Spleen (tissue), 11 donors: ENCODE results near the gene AGAP3. TPM values are rescaled to one million over a fixed set of nuclear protein-coding genes. Genes with fewer than 3 reads are reported as not detected.

Experiments
- DNase-seq: peaks from one replicate; pipeline ENCODE4 v3.0.0-alpha.2; 2020
- H3K27ac ChIP-seq, 8 donors: fragments of 200-600 bp; sonication (generic) in 7 of 8; 1 replicate in 4 of 8; 2 replicates in 4 of 8; pipeline versions ENCODE4 v1.5.0 to v1.8.0; 2016 to 2021; ENCODE audit warnings: inconsistent platforms in 4 of 8, mild to moderate bottlenecking in 4 of 8, moderate library complexity in 1 of 8
- H3K27me3 ChIP-seq, 7 donors: fragments of 200-600 bp; sonication (generic) in 6 of 7; replicated peaks in 1 of 7; 1 replicate in 4 of 7; 2 replicates in 3 of 7; pipeline versions ENCODE4 v1.5.0 to v1.8.0; 2016 to 2021; ENCODE audit warnings: inconsistent platforms in 3 of 7, mild to moderate bottlenecking in 1 of 7
- H3K36me3 ChIP-seq, 6 donors: fragments of 200-600 bp; sonication (generic) in 5 of 6; 1 replicate in 4 of 6; 2 replicates in 2 of 6; pipeline versions ENCODE4 v1.5.0 to v1.8.0; 2016 to 2021; ENCODE audit warnings: inconsistent platforms in 2 of 6
- H3K4me1 ChIP-seq, 6 donors: fragments of 200-600 bp; sonication (generic) in 5 of 6; 1 replicate in 3 of 6; 2 replicates in 3 of 6; pipeline versions ENCODE4 v1.5.0 to v1.8.0; 2016 to 2021; ENCODE audit warnings: inconsistent platforms in 3 of 6
- H3K4me3 ChIP-seq, 8 donors: fragments of 200-600 bp; sonication (generic) in 7 of 8; 1 replicate in 4 of 8; 2 replicates in 4 of 8; pipeline versions ENCODE4 v1.5.0 to v1.8.0; 2016 to 2021; ENCODE audit warnings: inconsistent platforms in 4 of 8, mild to moderate bottlenecking in 4 of 8, moderate library complexity in 2 of 8
- H3K9me3 ChIP-seq, 8 donors: fragments of 200-600 bp; sonication (generic) in 7 of 8; 1 replicate in 4 of 8; 2 replicates in 4 of 8; pipeline versions ENCODE4 v1.5.0 to v1.8.0; 2016 to 2021; ENCODE audit warnings: inconsistent platforms in 4 of 8
- POLR2A ChIP-seq, 3 donors: fragments of 450-650 bp; IDR thresholded peaks; one replicate each; pipeline ENCODE4 v1.5.1; 2017; ENCODE audit warnings: antibody characterized with exemption in 3 of 3, mild to moderate bottlenecking in 1 of 3
- POLR2AphosphoS5 ChIP-seq, 3 donors: sonication (generic); formaldehyde crosslinking; IDR thresholded peaks; one replicate each; pipeline ENCODE4 v1.5.1; 2017; ENCODE audit warnings: antibody characterized with exemption in 3 of 3
- WGBS, 5 donors: extraction: QIAGEN DNeasy Blood & Tissue Kit in 3 of 5; methylation state at CpG; one replicate each; pipeline versions ENCODE4 v1.1.5 to v1.1.7; 2013 to 2018; 5-methylcytosine and 5-hydroxymethylcytosine counted together
- intact Hi-C: fragments of 100-400 bp; cut with DNase I; formaldehyde crosslinking; loops from one replicate; pipeline ENCODE4 v1.15.0; 2023; ENCODE audit warnings: low total_unique reads
- polyA plus RNA-seq, 3 donors: library from polyadenylated mRNA; stranded (reverse); fragments of 200-250 nt; gene quantifications; one replicate each; pipeline ENCODE4 v1.2.1, GENCODE V29; 2013
- total RNA-seq, 7 donors: library from RNA; depleted of rRNA in 3 of 7; stranded (reverse); fragments of >200 nt in 3 of 7; fragmentation: NEBNext Ultra II Directional in 4 of 7; extraction: Animal tissue kit (Norgen Biotek cat#: 25700) in 4 of 7; gene quantifications; one replicate each; pipeline versions ENCODE4 v1.1.0 to v1.2.1, GENCODE V29; 2016 to 2021
- TF ChIP-seq, protein P1 (sequence below), 11 experiments: fragments of 200-600 bp in 7 of 11; fragments of 450-650 bp in 4 of 11; sonication (generic) in 4 of 11; IDR thresholded peaks in 8 of 11; conservative IDR thresholded peaks in 3 of 11; 1 replicate in 7 of 11; 2 replicates in 4 of 11; pipeline versions ENCODE4 v1.4.0 to v1.8.0; 2016 to 2021; ENCODE audit warnings: antibody characterized with exemption in 11 of 11, inconsistent platforms in 4 of 11, mild to moderate bottlenecking in 1 of 11
- donor health status: healthy with polysubstance abuse.
- donor health status: DM: no; HTN: no; CAD: no; lungs with moderate emphysema.
- donor health status: DM: no; HTN: no; CAD: no.
- donor health status: Bipolar disorder and iron deficiency.
- donor health status: healthy.
- donor health status: DM: no; HTN: no; CAD: no.
- donor health status: DM: yes; HTN: yes; CAD: no.

Gene AGAP3
- total and polyA plus RNA-seq, 10 donors = 21.8 to 94.4 (median 72.6) TPM

DNA sequence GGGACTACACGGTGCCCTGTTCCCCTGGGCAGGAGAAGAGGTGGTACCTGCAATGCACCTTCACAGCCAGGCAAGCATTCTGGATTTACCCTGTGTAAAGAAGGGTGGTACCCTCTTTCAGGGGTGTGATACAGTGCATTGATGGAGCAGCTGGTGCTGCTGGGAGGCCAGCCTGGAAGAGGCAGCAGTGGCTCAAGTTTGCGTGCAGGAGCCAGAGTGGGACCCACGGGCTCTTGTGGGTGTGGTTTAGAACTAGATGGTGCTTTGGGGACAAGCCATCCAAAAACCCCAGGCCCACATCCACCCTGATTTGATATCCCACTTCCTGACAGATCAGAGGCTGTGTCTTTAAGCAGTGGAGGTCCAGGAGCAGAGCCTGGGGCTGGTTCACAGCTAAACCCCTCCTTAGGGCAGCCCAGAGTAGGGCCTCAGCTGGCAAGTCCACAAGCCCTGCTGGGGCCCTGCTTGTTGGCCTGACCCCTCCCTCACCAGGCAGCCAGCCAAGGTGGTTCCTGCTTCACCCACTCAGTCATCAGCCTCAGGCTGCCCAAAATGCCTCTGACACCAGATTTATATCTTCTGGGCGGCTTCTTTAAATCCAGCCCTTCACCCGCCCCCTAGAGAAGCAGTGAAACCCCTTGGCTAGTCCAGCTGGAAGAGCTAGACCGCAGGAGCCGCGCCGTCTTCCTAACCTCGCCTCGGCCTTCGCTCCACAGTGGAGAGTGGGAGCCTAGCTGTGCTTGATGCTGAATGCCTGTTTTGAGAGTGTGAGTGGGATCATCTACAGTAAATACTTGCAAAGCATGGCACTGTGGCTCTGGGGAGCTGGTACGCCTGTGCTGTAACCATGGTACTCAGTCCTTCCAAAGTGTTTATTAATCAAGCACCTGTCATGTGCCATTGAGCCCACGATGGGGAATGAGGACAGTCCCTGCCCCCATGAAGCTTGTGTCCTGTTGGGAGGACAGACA is 39.4 kb upstream of the AGAP3 start:
- Histone ChIP-seq H3K4me1 (peaks cover 0 to 14% (median 9%) of the 10 kb centered on the region in 6 donors), H3K36me3 (peaks cover 0 to 40% (median 16%) of the 10 kb centered on the region in 6 donors), H3K4me3 (no peak overlapping the region), H3K9me3 (no peaks in the 10 kb centered on the region), H3K27ac (no peak overlapping the region), H3K27me3 (peaks cover 0 to 25% (median 13%) of the 10 kb centered on the region in 7 donors)
- intact Hi-C loops = no loop called here
- WGBS, 5 donors = 53 to 61% (median 55%) methylated on average over 12 to 14 of the region's 14 CpGs
- DNase-seq = no peak
- TF ChIP-seq, protein P1, sequence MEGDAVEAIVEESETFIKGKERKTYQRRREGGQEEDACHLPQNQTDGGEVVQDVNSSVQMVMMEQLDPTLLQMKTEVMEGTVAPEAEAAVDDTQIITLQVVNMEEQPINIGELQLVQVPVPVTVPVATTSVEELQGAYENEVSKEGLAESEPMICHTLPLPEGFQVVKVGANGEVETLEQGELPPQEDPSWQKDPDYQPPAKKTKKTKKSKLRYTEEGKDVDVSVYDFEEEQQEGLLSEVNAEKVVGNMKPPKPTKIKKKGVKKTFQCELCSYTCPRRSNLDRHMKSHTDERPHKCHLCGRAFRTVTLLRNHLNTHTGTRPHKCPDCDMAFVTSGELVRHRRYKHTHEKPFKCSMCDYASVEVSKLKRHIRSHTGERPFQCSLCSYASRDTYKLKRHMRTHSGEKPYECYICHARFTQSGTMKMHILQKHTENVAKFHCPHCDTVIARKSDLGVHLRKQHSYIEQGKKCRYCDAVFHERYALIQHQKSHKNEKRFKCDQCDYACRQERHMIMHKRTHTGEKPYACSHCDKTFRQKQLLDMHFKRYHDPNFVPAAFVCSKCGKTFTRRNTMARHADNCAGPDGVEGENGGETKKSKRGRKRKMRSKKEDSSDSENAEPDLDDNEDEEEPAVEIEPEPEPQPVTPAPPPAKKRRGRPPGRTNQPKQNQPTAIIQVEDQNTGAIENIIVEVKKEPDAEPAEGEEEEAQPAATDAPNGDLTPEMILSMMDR (IDR thresholded peaks at IDR 0.05 in 8 of 11, conservative IDR thresholded peaks at IDR 0.05 in 3 of 11) = no peak
- TF ChIP-seq POLR2AphosphoS5 (IDR thresholded peaks at IDR 0.05) = peak in 1 of 3 donors; percentile 9

DNA sequence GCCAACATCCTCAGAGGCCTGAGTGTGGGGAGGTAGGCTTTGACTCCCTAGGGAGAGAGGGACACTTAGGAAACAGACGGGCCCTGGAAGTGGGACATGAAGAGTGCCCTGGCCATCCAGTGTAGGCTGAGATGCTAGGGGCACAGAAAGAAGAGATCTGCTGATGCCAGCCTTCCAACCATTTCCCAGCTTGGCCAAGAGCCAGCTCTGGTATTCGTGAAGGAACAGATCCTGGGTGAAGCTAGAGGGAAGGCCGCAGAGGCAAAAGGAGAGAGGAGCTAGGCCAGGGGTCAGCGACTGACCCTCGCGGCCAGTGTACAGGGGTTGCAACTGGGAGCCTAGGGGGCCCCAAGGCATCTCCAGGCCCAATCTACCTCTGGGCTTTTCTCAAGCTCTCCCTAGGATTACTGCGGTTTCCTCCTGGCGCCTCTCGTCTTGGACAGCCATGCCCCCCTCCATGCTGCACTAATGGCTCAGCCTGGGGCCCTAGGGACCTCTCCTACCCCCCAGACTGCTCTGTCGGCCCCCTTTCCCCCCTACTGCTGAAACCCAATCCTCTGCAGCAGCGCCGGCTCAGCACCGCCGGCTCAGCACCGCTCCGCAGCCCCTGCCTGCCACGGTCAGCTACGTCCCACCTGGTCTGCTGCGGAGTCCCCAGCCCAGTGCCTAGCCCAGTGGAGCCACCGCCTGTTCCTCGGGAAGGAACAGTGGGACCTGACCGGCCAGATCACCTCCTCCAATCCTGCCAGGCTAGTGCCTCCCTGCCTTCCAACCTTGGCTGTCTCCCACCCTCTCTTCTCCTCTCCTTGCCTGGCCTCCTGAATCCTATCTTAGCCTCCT is 38.1 kb upstream of the AGAP3 start, which contains the start of gene ASIC3:
TSS of gene ASIC3 (plus strand) at position 556 of the 840 bp plus-strand sequence. CDS start 355 bp downstream, outside the sequence.
- Histone ChIP-seq H3K27me3 (peaks cover 0 to 34% (median 13%) of the 10 kb centered on the region in 7 donors), H3K36me3 (peaks cover 0 to 37% (median 13%) of the 10 kb centered on the region in 6 donors), H3K27ac (no peak within 1 kb of the TSS), H3K4me1 (peaks cover 0 to 25% (median 14%) of the 10 kb centered on the region in 6 donors), H3K9me3 (no peaks in the 10 kb centered on the region), H3K4me3 (no peak within 1 kb of the TSS)
- no peak for DNase-seq
- intact Hi-C loops = no loop called here
- TF ChIP-seq POLR2AphosphoS5 (IDR thresholded peaks at IDR 0.05) (no peak), POLR2A (IDR thresholded peaks at IDR 0.05) (no peak)
- TF ChIP-seq, protein P1 (IDR thresholded peaks at IDR 0.05 in 8 of 11, conservative IDR thresholded peaks at IDR 0.05 in 3 of 11) = no peak
- WGBS, 5 donors = 84 to 87% (median 86%) methylated on average over 21 to 22 of the region's 22 CpGs

DNA sequence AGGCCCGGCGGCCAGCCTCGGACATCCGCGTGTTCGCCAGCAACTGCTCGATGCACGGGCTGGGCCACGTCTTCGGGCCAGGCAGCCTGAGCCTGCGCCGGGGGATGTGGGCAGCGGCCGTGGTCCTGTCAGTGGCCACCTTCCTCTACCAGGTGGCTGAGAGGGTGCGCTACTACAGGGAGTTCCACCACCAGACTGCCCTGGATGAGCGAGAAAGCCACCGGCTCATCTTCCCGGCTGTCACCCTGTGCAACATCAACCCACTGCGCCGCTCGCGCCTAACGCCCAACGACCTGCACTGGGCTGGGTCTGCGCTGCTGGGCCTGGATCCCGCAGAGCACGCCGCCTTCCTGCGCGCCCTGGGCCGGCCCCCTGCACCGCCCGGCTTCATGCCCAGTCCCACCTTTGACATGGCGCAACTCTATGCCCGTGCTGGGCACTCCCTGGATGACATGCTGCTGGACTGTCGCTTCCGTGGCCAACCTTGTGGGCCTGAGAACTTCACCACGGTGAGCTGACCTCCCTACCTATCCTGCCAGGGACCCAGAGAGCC is 37.3 kb upstream of the AGAP3 start:
- peaks cover 0 to 32% (median 18%) of the 10 kb centered on the region in 6 donors for H3K4me1 ChIP-seq
- no peak overlapping the region for H3K27ac ChIP-seq
- TF ChIP-seq POLR2AphosphoS5 (IDR thresholded peaks at IDR 0.05) = peak in 1 of 3 donors; percentile 45
- TF ChIP-seq POLR2A (IDR thresholded peaks at IDR 0.05) = no peak
- 90 to 93% (median 92%) methylated on average over 17 to 38 of the region's 38 CpGs for WGBS, 5 donors
- peaks cover 0 to 41% (median 12%) of the 10 kb centered on the region in 6 donors for H3K36me3 ChIP-seq
- no peak overlapping the region for H3K4me3 ChIP-seq
- intact Hi-C loops = no loop called here
- no peak for DNase-seq
- peaks cover 0 to 34% (median 13%) of the 10 kb centered on the region in 7 donors for H3K27me3 ChIP-seq
- no peaks in the 10 kb centered on the region for H3K9me3 ChIP-seq

DNA sequence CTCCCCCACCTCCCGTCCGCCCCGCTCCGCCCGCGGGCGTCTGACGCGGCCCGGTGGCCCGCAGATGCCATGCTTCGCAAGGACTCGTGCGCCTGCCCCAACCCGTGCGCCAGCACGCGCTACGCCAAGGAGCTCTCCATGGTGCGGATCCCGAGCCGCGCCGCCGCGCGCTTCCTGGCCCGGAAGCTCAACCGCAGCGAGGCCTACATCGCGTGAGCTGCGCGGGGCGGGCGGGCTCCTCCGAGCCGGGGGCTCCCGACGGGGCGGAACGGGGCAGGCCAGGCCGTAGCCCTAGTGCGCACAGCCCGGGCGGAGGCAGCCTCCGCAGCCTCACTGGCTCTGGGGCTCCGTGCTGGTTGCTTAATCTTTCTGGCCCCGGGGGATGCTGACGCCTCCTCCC is 35.2 kb upstream of the AGAP3 start:
- H3K9me3 ChIP-seq = no peaks in the 10 kb centered on the region
- H3K4me3 ChIP-seq = peak overlapping the region in 3 of 8 donors; percentile 6 to 37 (median 15)
- TF ChIP-seq, protein P1 (IDR thresholded peaks at IDR 0.05 in 8 of 11, conservative IDR thresholded peaks at IDR 0.05 in 3 of 11) = no peak
- TF ChIP-seq POLR2AphosphoS5 (IDR thresholded peaks at IDR 0.05) = peak in 2 of 3 donors; percentile 47 to 75
- no peak for DNase-seq
- H3K27me3 ChIP-seq = peaks cover 0 to 34% (median 13%) of the 10 kb centered on the region in 7 donors
- peaks cover 0 to 35% (median 0%) of the 10 kb centered on the region in 6 donors for H3K36me3 ChIP-seq
- no peak overlapping the region for H3K27ac ChIP-seq
- intact Hi-C loops = no loop called here
- peaks cover 0 to 35% (median 18%) of the 10 kb centered on the region in 6 donors for H3K4me1 ChIP-seq
- 2 to 5% (median 3%) methylated on average over 5 to 50 of the region's 50 CpGs for WGBS, 5 donors
